ENCODE measurements around the gene TEC. TPM values are rescaled to one million over a fixed set of nuclear protein-coding genes. Genes with fewer than 3 reads are reported as not detected.

Gene TEC
- total RNA-seq, 2 experiments from 2014 or later = 2.8 TPM

- Histone ChIP-seq H3K4me3 (ENCODE audit: low read length) (peak overlapping the region; percentile 24), H3K4me1 (ENCODE audit: insufficient read depth, low read length) (peaks cover 62% of the 10 kb centered on the region), H3K27ac (ENCODE audit: low read depth in 1 of 2, low read length in 2 of 2) (peak overlapping the region; percentile 64 to 65), H3K36me3 (ENCODE audit: insufficient read depth, low read length) (no peaks in the 10 kb centered on the region), H3K9me3 (ENCODE audit: control insufficient read depth in 1 of 2, insufficient read depth in 1 of 2, low read length in 2 of 2) (no peaks in the 10 kb centered on the region), H3K27me3 (ENCODE audit: control insufficient read depth in 1 of 2, insufficient read depth in 2 of 2, low read length in 2 of 2) (no peaks in the 10 kb centered on the region)
- ChIA-PET POLR2A (interaction anchor here (0.7 to 5.5 kb wide), 8 partner anchors 9 to 223 kb away, joined by 3 to 125 read pairs (median 6); partner anchors contain the start of genes NFXL1 and SLAIN2), CTCF (interaction anchor here (1.0 to 5.6 kb wide), 2 partner anchors 9 to 204 kb away, joined by 4 to 70 read pairs; partner anchors contain the start of gene SLAIN2)
- ATAC-seq (ENCODE audit: poor library complexity) (peak; percentile 42), DNase-seq (peak in 5 of 14 experiments; percentile 14 to 56 (median 42))
- Mint-ChIP-seq H3K4me1 (ENCODE audit: low read depth) (peaks cover 78% of the 10 kb centered on the region), H3K27me3 (no peaks in the 10 kb centered on the region), H3K27ac (peak overlapping the region; percentile 88), H3K36me3 (ENCODE audit: low read depth) (peaks cover 8% of the 10 kb centered on the region), H3K4me3 (peak overlapping the region; percentile 47), H3K9me3 (no peaks in the 10 kb centered on the region)
- TF ChIP-seq, protein P1, sequence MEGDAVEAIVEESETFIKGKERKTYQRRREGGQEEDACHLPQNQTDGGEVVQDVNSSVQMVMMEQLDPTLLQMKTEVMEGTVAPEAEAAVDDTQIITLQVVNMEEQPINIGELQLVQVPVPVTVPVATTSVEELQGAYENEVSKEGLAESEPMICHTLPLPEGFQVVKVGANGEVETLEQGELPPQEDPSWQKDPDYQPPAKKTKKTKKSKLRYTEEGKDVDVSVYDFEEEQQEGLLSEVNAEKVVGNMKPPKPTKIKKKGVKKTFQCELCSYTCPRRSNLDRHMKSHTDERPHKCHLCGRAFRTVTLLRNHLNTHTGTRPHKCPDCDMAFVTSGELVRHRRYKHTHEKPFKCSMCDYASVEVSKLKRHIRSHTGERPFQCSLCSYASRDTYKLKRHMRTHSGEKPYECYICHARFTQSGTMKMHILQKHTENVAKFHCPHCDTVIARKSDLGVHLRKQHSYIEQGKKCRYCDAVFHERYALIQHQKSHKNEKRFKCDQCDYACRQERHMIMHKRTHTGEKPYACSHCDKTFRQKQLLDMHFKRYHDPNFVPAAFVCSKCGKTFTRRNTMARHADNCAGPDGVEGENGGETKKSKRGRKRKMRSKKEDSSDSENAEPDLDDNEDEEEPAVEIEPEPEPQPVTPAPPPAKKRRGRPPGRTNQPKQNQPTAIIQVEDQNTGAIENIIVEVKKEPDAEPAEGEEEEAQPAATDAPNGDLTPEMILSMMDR (IDR thresholded peaks at IDR 0.05) = no peak
- intact Hi-C loops (cut with DNase I, micrococcal nuclease) = loop anchor here (5.0 to 10.0 kb wide), 5 partner anchors 137 to 767 kb away; partner anchors contain the start of genes SLAIN2 (in 2 of the 2), NFXL1 (in 1 of the 2) and OCIAD2 (in 1 of the 2)
These were observed 131.8 kb downstream of the TEC start for GRCh38 chr4:48137846-48138245.

DNA sequence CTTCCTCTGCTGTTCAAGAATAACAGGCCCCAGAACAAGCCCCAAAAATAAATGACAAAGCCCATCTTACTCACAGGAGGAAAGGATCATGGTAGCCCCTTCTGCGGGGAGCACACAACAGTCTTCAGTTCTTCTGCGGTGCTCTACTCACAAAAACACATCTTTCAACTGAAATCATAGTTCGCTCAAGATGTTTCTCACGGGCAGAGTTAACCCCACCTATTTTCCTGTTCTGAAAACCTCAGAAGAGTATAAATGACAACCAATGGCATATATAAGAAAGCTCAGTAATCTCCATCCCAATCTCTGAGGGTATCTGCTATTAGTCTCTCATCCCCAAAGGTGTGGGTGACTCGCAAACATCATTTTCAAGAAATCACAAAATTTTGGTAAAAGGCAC, 135.6 kb downstream of the TEC start, which contains the start of gene TXK:
Gene TXK (minus strand): TSS at position 170 of the 400 bp plus-strand sequence. CDS start 80 bp downstream, at position 90.
- peak in 7 of 14 experiments; percentile 18 to 58 (median 56) for DNase-seq
- intact Hi-C loops (cut with DNase I, micrococcal nuclease) = loop anchor here (10.0 kb wide), 4 partner anchors 141 to 771 kb away; partner anchors contain the start of genes NFXL1 (in 1 of the 2), OCIAD2 (in 1 of the 2) and SLAIN2 (in 1 of the 2)
- Histone ChIP-seq H3K27ac (ENCODE audit: low read depth in 1 of 2, low read length in 2 of 2) (peak within 1 kb of the TSS; percentile 65 to 72), H3K4me3 (ENCODE audit: low read length) (peak within 1 kb of the TSS; percentile 65), H3K27me3 (ENCODE audit: control insufficient read depth in 1 of 2, insufficient read depth in 2 of 2, low read length in 2 of 2) (no peaks in the 10 kb centered on the region), H3K9me3 (ENCODE audit: control insufficient read depth in 1 of 2, insufficient read depth in 1 of 2, low read length in 2 of 2) (no peaks in the 10 kb centered on the region), H3K36me3 (ENCODE audit: insufficient read depth, low read length) (peaks cover 3% of the 10 kb centered on the region), H3K4me1 (ENCODE audit: insufficient read depth, low read length) (peaks cover 72% of the 10 kb centered on the region)
- peak within 1 kb of the TSS; percentile 94 for H3K4me3 Mint-ChIP-seq
- TF ChIP-seq, protein P1 (IDR thresholded peaks at IDR 0.05) = no peak
- H3K27me3 Mint-ChIP-seq = no peaks in the 10 kb centered on the region
- peaks cover 84% of the 10 kb centered on the region for H3K4me1 Mint-ChIP-seq (ENCODE audit: low read depth)
- no peaks in the 10 kb centered on the region for H3K9me3 Mint-ChIP-seq
- H3K27ac Mint-ChIP-seq = peak within 1 kb of the TSS; percentile 88
- peak; percentile 47 for ATAC-seq (ENCODE audit: poor library complexity)
- POLR2A ChIA-PET = interaction anchor here (1.0 to 2.0 kb wide), 5 partner anchors 9 to 645 kb away, joined by 3 to 5 read pairs (median 3); no protein-coding TSS in a partner anchor
- CTCF ChIA-PET = no interaction called here
- H3K36me3 Mint-ChIP-seq (ENCODE audit: low read depth) = peaks cover 41% of the 10 kb centered on the region

GRCh38 chr4:48133669-48134068, 136.0 kb downstream of the TEC start:
- intact Hi-C loops (cut with DNase I, micrococcal nuclease) = loop anchor here (10.0 kb wide), 4 partner anchors 141 to 771 kb away; partner anchors contain the start of genes NFXL1 (in 1 of the 2), OCIAD2 (in 1 of the 2) and SLAIN2 (in 1 of the 2)
- H3K36me3 ChIP-seq (ENCODE audit: insufficient read depth, low read length) = peaks cover 3% of the 10 kb centered on the region
- H3K27me3 ChIP-seq (ENCODE audit: control insufficient read depth in 1 of 2, insufficient read depth in 2 of 2, low read length in 2 of 2) = no peaks in the 10 kb centered on the region
- Mint-ChIP-seq H3K4me1 (ENCODE audit: low read depth) (peaks cover 84% of the 10 kb centered on the region), H3K27ac (peak overlapping the region; percentile 88), H3K27me3 (no peaks in the 10 kb centered on the region), H3K9me3 (no peaks in the 10 kb centered on the region), H3K4me3 (peak overlapping the region; percentile 94), H3K36me3 (ENCODE audit: low read depth) (peaks cover 43% of the 10 kb centered on the region)
- no peak for ATAC-seq (ENCODE audit: poor library complexity)
- peak overlapping the region; percentile 65 to 72 for H3K27ac ChIP-seq (ENCODE audit: low read depth in 1 of 2, low read length in 2 of 2)
- ChIA-PET POLR2A (interaction anchor here (1.0 to 2.0 kb wide), 5 partner anchors 8 to 645 kb away, joined by 3 to 5 read pairs (median 3); no protein-coding TSS in a partner anchor), CTCF (no interaction called here)
- peaks cover 72% of the 10 kb centered on the region for H3K4me1 ChIP-seq (ENCODE audit: insufficient read depth, low read length)
- DNase-seq = no peak
- H3K4me3 ChIP-seq (ENCODE audit: low read length) = peak overlapping the region; percentile 65
- TF ChIP-seq, protein P1 (IDR thresholded peaks at IDR 0.05) = no peak
- no peaks in the 10 kb centered on the region for H3K9me3 ChIP-seq (ENCODE audit: control insufficient read depth in 1 of 2, insufficient read depth in 1 of 2, low read length in 2 of 2)
